ACC112 (cell line): ENCODE measurements around the gene NMNAT2.

ENCODE experiments used
- H2AFZ ChIP-seq: fragments of 200-600 bp; sonication (generic); one replicate; pipeline ENCODE4 v1.6.0; 2017; ENCODE audit warnings: antibody characterized with exemption, low read length; ENCODE audit not compliant: unreplicated experiment
- H3K27ac ChIP-seq: fragments of 200-600 bp; sonication (generic); 2 replicates; pipeline ENCODE4 v1.5.1; 2014; ENCODE audit warnings: low read depth, mild to moderate bottlenecking, antibody characterized with exemption, low read length, moderate library complexity
- H3K27me3 ChIP-seq: fragments of 200-600 bp; sonication (generic); 2 replicates; pipeline ENCODE4 v1.6.1; 2014; ENCODE audit warnings: mild to moderate bottlenecking, antibody characterized with exemption, low read length, moderate library complexity, mixed read lengths; ENCODE audit not compliant: insufficient read depth
- H3K36me3 ChIP-seq: fragments of 200-600 bp; sonication (generic); 2 replicates; pipeline ENCODE4 v1.6.1; 2016; ENCODE audit warnings: mild to moderate bottlenecking, antibody characterized with exemption, low read length, moderate library complexity, mixed read lengths; ENCODE audit not compliant: insufficient read depth
- H3K4me1 ChIP-seq: fragments of 200-600 bp; sonication (generic); one replicate; pipeline ENCODE4 v1.6.1; 2016; ENCODE audit warnings: low read length, mixed read lengths; ENCODE audit not compliant: insufficient read depth, unreplicated experiment, control insufficient read depth
- H3K4me3 ChIP-seq: fragments of 200-600 bp; sonication (generic); 2 replicates; pipeline ENCODE4 v1.5.1; 2014; ENCODE audit warnings: mild to moderate bottlenecking, low read depth, low read length
- H3K79me2 ChIP-seq: fragments of 200-600 bp; sonication (generic); one replicate; pipeline ENCODE4 v1.6.0; 2016; ENCODE audit warnings: low read length; ENCODE audit not compliant: control insufficient read depth, unreplicated experiment, insufficient read depth

NMNAT2 gene

GRCh38 chr1:183214021-183214970 is 203.9 kb downstream of the NMNAT2 start:
- H3K27me3 ChIP-seq = no peaks in the 10 kb centered on the region
- H3K79me2 ChIP-seq = no peaks in the 10 kb centered on the region
- no peaks in the 10 kb centered on the region for H3K36me3 ChIP-seq
- H2AFZ ChIP-seq = no peak overlapping the region
- H3K4me1 ChIP-seq = peaks cover 15% of the 10 kb centered on the region
- no peak overlapping the region for H3K27ac ChIP-seq
- H3K4me3 ChIP-seq = no peak overlapping the region

GRCh38 chr1:183212870-183213269 is 205.3 kb downstream of the NMNAT2 start:
- H3K27ac ChIP-seq = no peak overlapping the region
- no peaks in the 10 kb centered on the region for H3K36me3 ChIP-seq
- H3K27me3 ChIP-seq = no peaks in the 10 kb centered on the region
- H3K4me3 ChIP-seq = no peak overlapping the region
- no peak overlapping the region for H2AFZ ChIP-seq
- H3K79me2 ChIP-seq = no peaks in the 10 kb centered on the region
- peaks cover 19% of the 10 kb centered on the region for H3K4me1 ChIP-seq

- no peaks in the 10 kb centered on the region for H3K36me3 ChIP-seq
- H3K4me1 ChIP-seq = peaks cover 19% of the 10 kb centered on the region
- no peaks in the 10 kb centered on the region for H3K27me3 ChIP-seq
- H3K27ac ChIP-seq = no peak overlapping the region
- no peaks in the 10 kb centered on the region for H3K79me2 ChIP-seq
- H3K4me3 ChIP-seq = no peak overlapping the region
- peak overlapping the region; percentile 28 for H2AFZ ChIP-seq
Observed at GRCh38 chr1:183210681-183211080, 207.5 kb downstream of the NMNAT2 start.

GRCh38 chr1:183209533-183210158 is 208.5 kb downstream of the NMNAT2 start:
- Histone ChIP-seq H3K79me2 (no peaks in the 10 kb centered on the region), H3K36me3 (no peaks in the 10 kb centered on the region), H3K4me3 (no peak overlapping the region), H3K4me1 (peaks cover 25% of the 10 kb centered on the region), H2AFZ (peak overlapping the region; percentile 39), H3K27me3 (no peaks in the 10 kb centered on the region), H3K27ac (peak overlapping the region; percentile 32; the same call in 1 of the 2 replicates)

GRCh38 chr1:183206538-183207122 is 211.6 kb downstream of the NMNAT2 start:
- H3K27ac ChIP-seq = no peak overlapping the region
- no peaks in the 10 kb centered on the region for H3K79me2 ChIP-seq
- no peak overlapping the region for H2AFZ ChIP-seq
- H3K4me1 ChIP-seq = peaks cover 25% of the 10 kb centered on the region
- H3K27me3 ChIP-seq = no peaks in the 10 kb centered on the region
- no peaks in the 10 kb centered on the region for H3K36me3 ChIP-seq
- no peak overlapping the region for H3K4me3 ChIP-seq

- H3K36me3 ChIP-seq = no peaks in the 10 kb centered on the region
- no peaks in the 10 kb centered on the region for H3K79me2 ChIP-seq
- H3K27ac ChIP-seq = peak overlapping the region; percentile 37; the same call in 1 of the 2 replicates
- peaks cover 20% of the 10 kb centered on the region for H3K4me1 ChIP-seq
- no peak overlapping the region for H2AFZ ChIP-seq
- no peak overlapping the region for H3K4me3 ChIP-seq
- no peaks in the 10 kb centered on the region for H3K27me3 ChIP-seq
Observed at GRCh38 chr1:183205196-183205781, 212.9 kb downstream of the NMNAT2 start.

- H3K27me3 ChIP-seq = no peaks in the 10 kb centered on the region
- H2AFZ ChIP-seq = no peak overlapping the region
- no peaks in the 10 kb centered on the region for H3K79me2 ChIP-seq
- H3K36me3 ChIP-seq = no peaks in the 10 kb centered on the region
- no peak overlapping the region for H3K27ac ChIP-seq
- peaks cover 7% of the 10 kb centered on the region for H3K4me1 ChIP-seq
- no peak overlapping the region for H3K4me3 ChIP-seq
Observed at GRCh38 chr1:183203094-183203493, 215.1 kb downstream of the NMNAT2 start.

GRCh38 chr1:183200451-183200850 is 217.7 kb downstream of the NMNAT2 start:
- Histone ChIP-seq H3K79me2 (no peaks in the 10 kb centered on the region), H3K27me3 (no peaks in the 10 kb centered on the region), H3K4me3 (no peak overlapping the region), H3K27ac (no peak overlapping the region), H2AFZ (no peak overlapping the region), H3K36me3 (no peaks in the 10 kb centered on the region), H3K4me1 (peaks cover 8% of the 10 kb centered on the region)

- no peak overlapping the region for H3K27ac ChIP-seq
Observed at GRCh38 chr1:183199304-183199703, 218.9 kb downstream of the NMNAT2 start.

GRCh38 chr1:183198463-183198862 is 219.7 kb downstream of the NMNAT2 start:
- Histone ChIP-seq H2AFZ (no peak overlapping the region), H3K4me1 (peaks cover 13% of the 10 kb centered on the region), H3K36me3 (no peaks in the 10 kb centered on the region), H3K4me3 (no peak overlapping the region), H3K27me3 (no peaks in the 10 kb centered on the region), H3K79me2 (no peaks in the 10 kb centered on the region), H3K27ac (no peak overlapping the region)

More at GRCh38 chr1:183199304-183199703, 218.9 kb downstream of the NMNAT2 start:
- H3K79me2 ChIP-seq = no peaks in the 10 kb centered on the region
- H3K4me3 ChIP-seq = no peak overlapping the region
- H3K36me3 ChIP-seq = no peaks in the 10 kb centered on the region
- no peaks in the 10 kb centered on the region for H3K27me3 ChIP-seq
- no peak overlapping the region for H2AFZ ChIP-seq
- peaks cover 13% of the 10 kb centered on the region for H3K4me1 ChIP-seq
